HepG2 (cell line): Measurements from ENCODE around the gene GALR2. TPM values are rescaled to one million over a fixed set of nuclear protein-coding genes. Genes with fewer than 3 reads are reported as not detected.

Experiments used
- ARID4A ChIP-seq: sonication (generic); formaldehyde crosslinking; IDR thresholded peaks from 2 replicates; pipeline ENCODE4 v1.5.0; 2020; ENCODE audit warnings: mild to moderate bottlenecking, missing genetic modification reagents, borderline replicate concordance
- FOXA1 ChIP-seq, 2 experiments: fragments of 450-650 bp in 1 of 2; sonication (generic) in 1 of 2; formaldehyde crosslinking in 1 of 2; IDR thresholded peaks; 2 replicates each; pipeline versions ENCODE4 v1.4.0 to v1.6.1; 2016 to 2020; ENCODE audit warnings: missing genetic modification reagents in 1 of 2
- FOXJ3 ChIP-seq: sonication (generic); formaldehyde crosslinking; IDR thresholded peaks from 2 replicates; pipeline ENCODE4 v1.4.0; 2020; ENCODE audit warnings: missing genetic modification reagents, mild to moderate bottlenecking, borderline replicate concordance
- GRHL1 ChIP-seq: sonication (generic); formaldehyde crosslinking; conservative IDR thresholded peaks from 2 replicates; pipeline ENCODE4 v1.8.0; 2022; ENCODE audit warnings: missing genetic modification reagents
- HNF1B ChIP-seq: sonication (generic); formaldehyde crosslinking; IDR thresholded peaks from 2 replicates; pipeline ENCODE4 v1.5.1; 2020; ENCODE audit warnings: mild to moderate bottlenecking, moderate library complexity, missing genetic modification reagents
- KLF11 ChIP-seq: IDR thresholded peaks from 2 replicates; pipeline ENCODE4 v1.6.1; 2016; ENCODE audit warnings: missing compliant biosample characterization
- PITX1 ChIP-seq: sonication (generic); formaldehyde crosslinking; IDR thresholded peaks from 2 replicates; pipeline ENCODE4 v1.5.1; 2020; ENCODE audit warnings: mild to moderate bottlenecking, missing genetic modification reagents
- RELA ChIP-seq: sonication (generic); formaldehyde crosslinking; IDR thresholded peaks from 2 replicates; pipeline ENCODE4 v1.4.0; 2020; ENCODE audit warnings: missing genetic modification reagents
- WIZ ChIP-seq: sonication (generic); formaldehyde crosslinking; IDR thresholded peaks from 2 replicates; pipeline ENCODE4 v1.5.1; 2020; ENCODE audit warnings: mild to moderate bottlenecking, missing genetic modification reagents
- ZBTB2 ChIP-seq: sonication (generic); formaldehyde crosslinking; IDR thresholded peaks from 2 replicates; pipeline ENCODE4 v1.8.0; 2022; ENCODE audit warnings: low read depth, missing genetic modification reagents
- ZBTB43 ChIP-seq: sonication (generic); formaldehyde crosslinking; conservative IDR thresholded peaks from 2 replicates; pipeline ENCODE4 v1.4.0; 2020; ENCODE audit warnings: missing genetic modification reagents
- ZMAT5 ChIP-seq: sonication (generic); formaldehyde crosslinking; IDR thresholded peaks from 2 replicates; pipeline ENCODE4 v1.5.0; 2020; ENCODE audit warnings: mild to moderate bottlenecking, low read depth, missing genetic modification reagents, borderline replicate concordance
- ZNF253 ChIP-seq: sonication (generic); formaldehyde crosslinking; IDR thresholded peaks from 2 replicates; pipeline ENCODE4 v1.8.0; 2022; ENCODE audit warnings: mild to moderate bottlenecking, missing genetic modification reagents, borderline replicate concordance
- ZNF282 ChIP-seq: fragments of 450-650 bp; IDR thresholded peaks from 2 replicates; pipeline ENCODE4 v1.6.1; 2018; ENCODE audit not compliant: partially characterized antibody
- ZNF292 ChIP-seq: sonication (generic); formaldehyde crosslinking; IDR thresholded peaks from 2 replicates; pipeline ENCODE4 v1.8.1; 2022; ENCODE audit warnings: mild to moderate bottlenecking, low read depth, missing genetic modification reagents, borderline replicate concordance
- ZNF577 ChIP-seq: sonication (generic); formaldehyde crosslinking; IDR thresholded peaks from 2 replicates; pipeline ENCODE4 v1.4.0; 2020; ENCODE audit warnings: mild to moderate bottlenecking, low read depth, missing genetic modification reagents, borderline replicate concordance
- ZNF639 ChIP-seq: conservative IDR thresholded peaks from 2 replicates; pipeline ENCODE4 v1.6.1; 2018; ENCODE audit warnings: missing genetic modification reagents
- polyA plus RNA-seq, 8 experiments: library from polyadenylated mRNA; depleted of rRNA in 3 of 8; stranded (reverse) in 7 of 8; unstranded in 1 of 8; fragments of >200 nt; fragmentation: Illumina TruSeq in 4 of 8; extraction: Trizol in 4 of 8; gene quantifications; 2 replicates each; pipeline versions ENCODE4 v1.2.1 to v1.2.3, GENCODE V29; 2011 to 2016; ENCODE audit warnings: low read depth in 4 of 8, missing spikeins in 1 of 8, mixed read lengths in 1 of 8; ENCODE audit not compliant: insufficient read depth in 1 of 8
- total RNA-seq, 5 experiments: library from RNA; depleted of rRNA; stranded (reverse); fragments of >200 nt; fragmentation: Illumina TruSeq; extraction: Trizol; gene quantifications; 2 replicates each; pipeline ENCODE4 v1.2.3, GENCODE V29; 2016; ENCODE audit warnings: low read depth in 1 of 5

GALR2 gene
- total and polyA plus RNA-seq, 2 of the 13 experiments (the other 11 are each of a cell fraction or from before 2014, with no cell fraction given), result 0.48 to 0.58 TPM

- TF ChIP-seq ZNF253 (CRISPR knock-in tag), result no peak
- TF ChIP-seq FOXA1 (IDR thresholded peaks at IDR 0.05), result no peak
- TF ChIP-seq FOXA1 (CRISPR knock-in tag; IDR thresholded peaks at IDR 0.05), result no peak
- 0 out of 2 replicates have a peak, but pooled peaks have one; percentile 9 for TF ChIP-seq ZNF639 (CRISPR knock-in tag)
- TF ChIP-seq HNF1B, result no peak
- TF ChIP-seq ZNF292, result no peak
- no peak for TF ChIP-seq ZNF282
- no peak for TF ChIP-seq RELA (CRISPR knock-in tag)
- TF ChIP-seq GRHL1, result no peak
- TF ChIP-seq ARID4A (CRISPR knock-in tag), result 0 out of 2 replicates have a peak, but pooled peaks have one; percentile 26
- TF ChIP-seq FOXJ3 (CRISPR knock-in tag), result no peak
- no peak for TF ChIP-seq ZNF577
- no peak for TF ChIP-seq KLF11 (CRISPR knock-in tag)
- no peak for TF ChIP-seq ZBTB2 (CRISPR knock-in tag)
- TF ChIP-seq PITX1, result 0 out of 2 replicates have a peak, but pooled peaks have one; percentile 34
- TF ChIP-seq ZMAT5 (CRISPR knock-in tag), result no peak
- no peak for TF ChIP-seq ZBTB43
- no peak for TF ChIP-seq WIZ (CRISPR knock-in tag)
Measured at GRCh38 chr17:76079535-76079955, 5.0 kb downstream of the GALR2 start (continued).
